Omental fat pad (tissue), 4 donors: ENCODE measurements around the gene NDUFB4. TPM values are rescaled to one million over a fixed set of nuclear protein-coding genes. Genes with fewer than 3 reads are reported as not detected.

ENCODE experiments used
- ATAC-seq: fragments of 150-250 bp; one replicate; pipeline ENCODE4 v1.9.1; 2016; ENCODE audit warnings: mild to moderate bottlenecking, moderate library complexity; ENCODE audit not compliant: low FRiP score
- DNase-seq: peaks from one replicate; pipeline ENCODE4 v3.0.0-alpha.2; 2019; ENCODE audit warnings: low spot score
- CTCF ChIP-seq, 3 donors: fragments of 450-650 bp; IDR thresholded peaks; one replicate each; pipeline ENCODE4 v1.5.1; 2016 to 2017; ENCODE audit warnings: antibody characterized with exemption in 3 of 3, mild to moderate bottlenecking in 3 of 3, moderate library complexity in 2 of 3
- total RNA-seq, 4 donors: library from RNA; depleted of rRNA; stranded (reverse); fragments of >200 nt; gene quantifications; one replicate each; pipeline ENCODE4 v1.1.0, GENCODE V29; 2016

The NDUFB4 gene
- total RNA-seq, 4 donors from 2014 or later = 54.9 to 109 (median 74.1) TPM

GRCh38 chr3:120640231-120640630, 44.1 kb downstream of the NDUFB4 start:
- no peak for DNase-seq
- TF ChIP-seq CTCF (IDR thresholded peaks at IDR 0.05) = no peak
- no peak for ATAC-seq

GRCh38 chr3:120641696-120642246, 45.6 kb downstream of the NDUFB4 start:
- TF ChIP-seq CTCF (IDR thresholded peaks at IDR 0.05) = no peak
- ATAC-seq (no peak), DNase-seq (no peak)

- TF ChIP-seq CTCF (IDR thresholded peaks at IDR 0.05) = no peak
These were observed 46.3 kb downstream of the NDUFB4 start for GRCh38 chr3:120642368-120642948.

GRCh38 chr3:120645083-120645845, 49.1 kb downstream of the NDUFB4 start:
- no peak for TF ChIP-seq CTCF (IDR thresholded peaks at IDR 0.05)
- DNase-seq = no peak
- ATAC-seq = no peak

More at GRCh38 chr3:120642368-120642948, 46.3 kb downstream of the NDUFB4 start:
- ATAC-seq (no peak), DNase-seq (no peak)

GRCh38 chr3:120646771-120647432, 50.8 kb downstream of the NDUFB4 start:
- ATAC-seq (no peak), DNase-seq (no peak)
- no peak for TF ChIP-seq CTCF (IDR thresholded peaks at IDR 0.05)

- DNase-seq = no peak
- no peak for ATAC-seq
- TF ChIP-seq CTCF (IDR thresholded peaks at IDR 0.05) = no peak
These were observed 52.2 kb downstream of the NDUFB4 start for GRCh38 chr3:120648290-120648689.
